Stimulated activated CD8-positive, alpha-beta memory T cell treated with anti-CD3 and anti-CD28 coated beads, Interleukin-7, amount 100 ng/mL, for 48 hours (primary cell): ENCODE data around the gene RAD52.

Source experiments
- DNase-seq, 2 donors: peaks; one replicate each; pipeline ENCODE4 v3.0.0-alpha.2; 2020; ENCODE audit warnings: low read depth in 1 of 2; ENCODE audit errors: extremely low read depth in 1 of 2

RAD52 gene

GRCh38 chr12:916240-916639 lies 33.3 kb downstream of the RAD52 start:
- DNase-seq, result no peak

- no peak for DNase-seq
Measured at GRCh38 chr12:915090-915489, 34.4 kb downstream of the RAD52 start.

DNA sequence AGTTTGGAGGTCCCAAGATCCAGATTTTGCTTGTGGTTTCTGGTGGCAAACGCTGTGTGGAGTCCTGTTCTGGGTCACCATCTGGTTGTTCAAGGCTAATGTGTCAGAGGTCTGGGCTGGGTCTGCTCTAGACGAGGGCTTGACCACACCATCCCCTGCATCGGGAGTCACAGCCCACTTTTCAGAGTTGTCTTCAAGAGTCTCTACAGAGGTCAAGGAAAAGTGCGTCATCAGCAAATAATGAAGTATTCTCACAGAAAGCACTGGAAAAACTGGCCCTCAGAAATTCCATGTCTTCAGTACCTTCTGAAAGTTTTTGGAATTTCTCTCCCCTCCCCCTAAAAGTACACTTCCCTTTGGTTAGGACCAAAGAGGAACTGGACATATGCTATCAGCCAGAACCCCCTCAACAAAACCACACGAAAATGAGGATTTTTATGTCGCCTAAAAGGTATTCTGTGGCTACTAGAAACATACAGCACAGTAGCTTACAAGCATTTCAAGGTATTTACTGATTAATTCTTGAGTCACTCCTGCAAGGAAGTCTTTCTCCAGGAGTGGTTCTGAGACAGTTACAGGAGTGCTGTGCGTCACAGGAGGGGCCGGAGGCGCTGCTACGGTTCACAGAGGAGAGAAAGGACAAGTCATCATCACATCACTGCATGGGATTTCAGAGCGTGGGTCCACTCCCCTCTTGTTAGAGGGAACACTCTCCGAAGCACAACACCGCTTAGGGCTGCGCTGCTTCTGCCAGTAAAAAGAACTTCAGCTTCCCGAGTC lies 35.4 kb downstream of the RAD52 start:
- DNase-seq, result no peak

GRCh38 chr12:912466-913235 lies 36.8 kb downstream of the RAD52 start:
- DNase-seq, result no peak

GRCh38 chr12:911191-911826 lies 38.2 kb downstream of the RAD52 start:
- no peak for DNase-seq

GRCh38 chr12:910416-910815 lies 39.1 kb downstream of the RAD52 start:
- no peak for DNase-seq

DNA sequence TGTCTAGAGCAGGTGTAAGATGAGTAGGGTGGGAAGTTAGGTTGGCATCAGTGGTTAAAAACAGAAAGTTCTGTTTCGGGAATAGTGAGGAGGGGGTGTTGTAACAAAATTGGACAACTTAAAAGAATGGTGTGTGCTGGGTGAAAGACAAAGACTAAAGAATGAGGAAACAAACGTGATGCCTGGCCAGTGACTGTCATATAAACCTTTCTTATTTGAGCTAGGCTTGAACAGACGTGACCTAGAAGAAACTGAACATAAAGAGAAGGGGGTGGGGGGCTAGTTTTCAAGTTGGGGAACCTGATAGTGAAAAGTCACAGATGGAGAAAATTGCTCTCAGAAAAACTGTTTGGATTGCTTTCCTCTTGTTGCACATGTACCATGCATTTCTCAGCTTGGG lies 39.6 kb downstream of the RAD52 start:
- no peak for DNase-seq

GRCh38 chr12:907413-908185 lies 41.9 kb downstream of the RAD52 start:
- no peak for DNase-seq

DNA sequence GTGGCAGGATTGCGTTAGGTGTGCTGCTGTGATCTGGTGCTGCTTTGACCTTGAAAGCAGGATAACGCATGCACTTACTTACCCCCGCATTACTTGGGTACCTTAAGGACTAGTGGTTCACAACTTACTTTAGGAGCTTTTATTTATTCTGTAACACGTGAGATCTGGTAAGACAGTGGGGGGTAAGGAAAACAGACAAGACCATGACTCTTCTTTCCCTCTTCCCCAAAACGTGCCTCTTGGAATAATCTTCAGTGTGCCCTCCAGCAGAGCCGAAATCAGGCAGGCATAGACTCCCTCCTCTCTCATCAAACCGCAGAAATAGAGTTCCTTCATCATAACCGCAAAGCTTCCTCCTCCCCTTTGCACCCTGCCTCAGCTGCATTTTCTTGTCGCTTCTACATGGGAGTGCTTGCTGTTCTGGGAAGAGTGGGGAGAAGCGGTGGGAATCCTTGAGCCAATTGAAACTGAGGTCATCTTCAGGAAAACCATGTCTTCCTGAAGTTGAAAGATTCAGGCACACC lies 43.4 kb downstream of the RAD52 start:
- DNase-seq, result no peak

DNA sequence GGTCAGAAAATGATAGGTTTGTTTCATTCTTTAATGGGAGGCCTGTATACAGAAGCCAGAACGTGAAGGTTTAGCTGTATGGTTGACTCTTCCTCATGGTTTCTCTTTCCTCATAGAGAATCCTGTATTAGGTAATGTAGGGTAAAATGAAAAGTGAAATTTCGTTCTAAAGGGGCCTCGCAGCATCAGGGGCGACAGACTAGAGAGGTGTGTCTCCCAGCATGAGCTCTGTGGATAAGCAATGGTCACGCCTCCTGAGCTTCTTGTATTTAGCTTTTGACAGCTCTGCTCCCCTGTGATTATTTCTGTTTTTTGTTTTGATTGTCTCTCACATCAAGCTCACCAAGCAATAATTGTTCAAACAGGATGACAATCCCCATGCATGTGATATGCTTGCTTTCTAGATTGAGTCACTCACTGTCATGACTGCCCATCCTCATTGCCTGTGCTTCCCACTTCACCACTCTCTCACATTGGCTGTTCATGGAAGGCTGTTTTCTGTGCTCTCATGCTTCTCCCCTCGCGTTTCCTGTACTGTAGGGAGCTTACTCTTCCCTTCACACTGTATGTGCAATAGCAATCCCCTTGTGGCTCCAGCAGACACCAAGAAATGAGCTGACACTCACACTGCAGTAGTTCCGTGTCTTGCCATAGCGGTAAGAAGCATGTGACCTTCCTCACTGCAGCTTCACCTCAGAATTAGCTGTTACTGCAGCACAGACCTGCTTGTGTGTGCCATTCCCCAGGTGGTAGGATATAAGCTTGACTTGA lies 44.0 kb downstream of the RAD52 start:
- no peak for DNase-seq

- no peak for DNase-seq
Measured at GRCh38 chr12:904010-904414, 45.5 kb downstream of the RAD52 start.

GRCh38 chr12:903055-903454 lies 46.4 kb downstream of the RAD52 start:
- no peak for DNase-seq

DNA sequence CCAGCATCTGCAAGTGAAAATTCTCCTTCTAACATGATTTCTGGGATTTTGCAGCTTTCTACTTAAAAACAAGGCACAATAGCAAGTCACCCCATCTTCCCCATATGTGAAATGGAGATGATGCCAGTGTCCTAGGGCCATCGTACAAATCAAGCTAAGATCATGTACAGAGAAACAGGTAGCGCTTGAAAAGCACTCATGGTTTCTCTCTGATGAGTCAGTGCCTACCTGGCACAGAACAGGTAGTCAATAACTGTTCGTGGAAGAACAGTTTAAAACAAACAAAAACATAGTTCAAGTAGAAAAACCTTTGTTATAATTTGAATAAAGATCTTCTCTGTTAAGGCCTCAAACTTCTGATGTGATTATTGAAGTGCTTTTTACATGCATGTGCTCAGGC lies 46.9 kb downstream of the RAD52 start:
- DNase-seq, result no peak

GRCh38 chr12:897386-897785 lies 52.1 kb downstream of the RAD52 start:
- DNase-seq, result no peak

DNA sequence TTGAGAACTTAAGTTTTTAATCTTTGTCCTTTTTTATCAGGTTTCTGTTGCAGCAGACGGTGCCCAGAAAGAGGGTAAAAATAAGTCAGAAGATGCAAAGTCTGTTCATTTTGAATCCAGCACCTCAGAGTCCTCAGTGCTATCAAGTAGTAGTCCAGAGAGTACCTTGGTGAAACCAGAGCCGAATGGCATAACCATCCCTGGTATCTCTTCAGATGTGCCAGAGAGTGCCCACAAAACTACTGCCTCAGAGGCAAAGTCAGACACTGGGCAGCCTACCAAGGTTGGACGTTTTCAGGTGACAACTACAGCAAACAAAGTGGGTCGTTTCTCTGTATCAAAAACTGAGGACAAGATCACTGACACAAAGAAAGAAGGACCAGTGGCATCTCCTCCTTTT lies 53.5 kb downstream of the RAD52 start:
- DNase-seq, result no peak

DNA sequence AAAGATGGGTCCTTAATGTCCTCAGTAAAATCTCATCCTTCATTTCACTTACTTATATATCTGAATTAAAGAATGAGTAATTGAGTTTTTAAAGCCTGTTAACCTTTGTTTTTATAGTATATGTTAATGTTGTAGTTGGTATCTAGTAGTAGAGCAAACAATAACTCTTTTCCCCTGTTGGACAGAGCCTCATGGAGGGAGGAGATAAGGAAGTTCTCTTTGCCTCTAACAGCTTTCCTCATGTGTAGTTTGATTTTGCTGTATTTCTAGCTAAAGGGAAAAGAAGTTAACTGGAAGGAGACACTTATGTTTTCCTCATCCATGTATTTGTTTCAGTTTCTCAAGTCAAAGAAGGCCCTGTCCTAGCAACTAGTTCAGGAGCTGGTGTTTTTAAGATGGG lies 55.3 kb downstream of the RAD52 start:
- DNase-seq, result no peak

DNA sequence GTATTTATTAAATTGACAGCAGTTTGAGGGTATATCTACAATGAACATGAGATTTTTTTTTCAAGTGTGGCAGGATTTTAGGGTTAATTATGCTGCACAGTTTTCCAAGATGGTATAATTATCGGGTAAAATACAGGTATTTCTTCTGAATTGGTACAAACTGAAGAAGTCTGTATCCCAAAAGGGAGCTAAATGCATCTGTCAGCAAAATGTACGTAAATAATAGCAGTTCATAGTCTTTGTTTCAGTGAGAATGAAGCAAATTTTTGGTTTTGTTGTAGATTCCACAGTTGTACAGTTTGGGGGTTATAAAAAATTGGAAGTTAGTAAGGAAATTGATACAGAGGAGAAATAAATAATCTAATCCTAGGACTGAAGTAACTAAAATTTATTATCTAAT lies 63.3 kb downstream of the RAD52 start:
- no peak for DNase-seq

- no peak for DNase-seq
Measured at GRCh38 chr12:885701-886100, 63.8 kb downstream of the RAD52 start.

DNA sequence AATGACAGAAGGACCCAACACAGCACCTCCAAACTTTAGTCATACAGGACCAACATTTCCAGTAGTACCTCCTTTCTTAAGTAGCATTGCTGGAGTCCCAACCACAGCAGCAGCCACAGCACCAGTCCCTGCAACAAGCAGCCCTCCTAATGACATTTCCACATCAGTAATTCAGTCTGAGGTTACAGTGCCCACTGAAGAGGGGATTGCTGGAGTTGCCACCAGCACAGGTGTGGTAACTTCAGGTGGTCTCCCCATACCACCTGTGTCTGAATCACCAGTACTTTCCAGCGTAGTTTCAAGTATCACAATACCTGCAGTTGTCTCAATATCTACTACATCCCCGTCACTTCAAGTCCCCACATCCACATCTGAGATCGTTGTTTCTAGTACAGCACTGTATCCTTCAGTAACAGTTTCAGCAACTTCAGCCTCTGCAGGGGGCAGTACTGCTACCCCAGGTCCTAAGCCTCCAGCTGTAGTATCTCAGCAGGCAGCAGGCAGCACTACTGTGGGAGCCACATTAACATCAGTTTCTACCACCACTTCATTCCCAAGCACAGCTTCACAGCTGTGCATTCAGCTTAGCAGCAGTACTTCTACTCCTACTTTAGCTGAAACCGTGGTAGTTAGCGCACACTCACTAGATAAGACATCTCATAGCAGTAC lies 64.6 kb downstream of the RAD52 start:
- DNase-seq, result no peak

- no peak for DNase-seq
Measured at GRCh38 chr12:880656-881055, 68.8 kb downstream of the RAD52 start.
